ENCODE results near the gene USP38.
"Not testable (repeated sequence)": the region's sequence is repeated elsewhere in the genome, so short reads cannot be mapped to it uniquely, and the experiment has no call there.

Gene USP38

GRCh38 chr4:143253166-143253565 lies 68.4 kb downstream of the USP38 start:
- Histone ChIP-seq H3K27ac (ENCODE audit: insufficient read depth, low read length, poor library complexity, severe bottlenecking) (no peak overlapping the region), H3K4me3 (ENCODE audit: insufficient read depth, low read depth, low read length, poor library complexity, severe bottlenecking) (no peak overlapping the region), H3K27me3 (replicated peaks; ENCODE audit: control insufficient read depth, insufficient read depth, low read length, poor library complexity, severe bottlenecking) (peaks cover 5% of the 10 kb centered on the region), H3K36me3 (ENCODE audit: control insufficient read depth, insufficient read depth, low read length) (no peaks in the 10 kb centered on the region), H3K9me3 (ENCODE audit: control insufficient read depth, low read length) (no peaks in the 10 kb centered on the region), H3K4me1 (ENCODE audit: control insufficient read depth, insufficient read depth, low read length, poor library complexity, severe bottlenecking) (no peaks in the 10 kb centered on the region)
- DNase-seq = no peak

- H3K27me3 ChIP-seq (replicated peaks; ENCODE audit: control insufficient read depth, insufficient read depth, low read length, poor library complexity, severe bottlenecking) = peaks cover 5% of the 10 kb centered on the region
- no peak for DNase-seq
- no peaks in the 10 kb centered on the region for H3K9me3 ChIP-seq (ENCODE audit: control insufficient read depth, low read length)
- H3K36me3 ChIP-seq (ENCODE audit: control insufficient read depth, insufficient read depth, low read length) = no peaks in the 10 kb centered on the region
- no peaks in the 10 kb centered on the region for H3K4me1 ChIP-seq (ENCODE audit: control insufficient read depth, insufficient read depth, low read length, poor library complexity, severe bottlenecking)
- H3K27ac ChIP-seq (ENCODE audit: insufficient read depth, low read length, poor library complexity, severe bottlenecking) = no peak overlapping the region
- no peak overlapping the region for H3K4me3 ChIP-seq (ENCODE audit: insufficient read depth, low read depth, low read length, poor library complexity, severe bottlenecking)
These were observed 69.9 kb downstream of the USP38 start for GRCh38 chr4:143254491-143255226.

GRCh38 chr4:143256456-143256855 lies 71.7 kb downstream of the USP38 start:
- H3K27me3 ChIP-seq (replicated peaks; ENCODE audit: control insufficient read depth, insufficient read depth, low read length, poor library complexity, severe bottlenecking) = peaks cover 3% of the 10 kb centered on the region
- no peaks in the 10 kb centered on the region for H3K4me1 ChIP-seq (ENCODE audit: control insufficient read depth, insufficient read depth, low read length, poor library complexity, severe bottlenecking)
- no peak overlapping the region for H3K27ac ChIP-seq (ENCODE audit: insufficient read depth, low read length, poor library complexity, severe bottlenecking)
- no peaks in the 10 kb centered on the region for H3K36me3 ChIP-seq (ENCODE audit: control insufficient read depth, insufficient read depth, low read length)
- no peak for DNase-seq
- H3K4me3 ChIP-seq (ENCODE audit: insufficient read depth, low read depth, low read length, poor library complexity, severe bottlenecking) = no peak overlapping the region
- no peaks in the 10 kb centered on the region for H3K9me3 ChIP-seq (ENCODE audit: control insufficient read depth, low read length)

GRCh38 chr4:143257356-143257755 lies 72.6 kb downstream of the USP38 start:
- Histone ChIP-seq H3K4me3 (ENCODE audit: insufficient read depth, low read depth, low read length, poor library complexity, severe bottlenecking) (no peak overlapping the region), H3K27ac (ENCODE audit: insufficient read depth, low read length, poor library complexity, severe bottlenecking) (no peak overlapping the region), H3K27me3 (replicated peaks; ENCODE audit: control insufficient read depth, insufficient read depth, low read length, poor library complexity, severe bottlenecking) (no peaks in the 10 kb centered on the region), H3K36me3 (ENCODE audit: control insufficient read depth, insufficient read depth, low read length) (no peaks in the 10 kb centered on the region), H3K4me1 (ENCODE audit: control insufficient read depth, insufficient read depth, low read length, poor library complexity, severe bottlenecking) (no peaks in the 10 kb centered on the region), H3K9me3 (ENCODE audit: control insufficient read depth, low read length) (no peaks in the 10 kb centered on the region)
- DNase-seq = no peak

GRCh38 chr4:143260750-143261149 lies 76.0 kb downstream of the USP38 start:
- DNase-seq = no peak
- Histone ChIP-seq H3K27me3 (replicated peaks; ENCODE audit: control insufficient read depth, insufficient read depth, low read length, poor library complexity, severe bottlenecking) (no peaks in the 10 kb centered on the region), H3K4me1 (ENCODE audit: control insufficient read depth, insufficient read depth, low read length, poor library complexity, severe bottlenecking) (no peaks in the 10 kb centered on the region), H3K9me3 (ENCODE audit: control insufficient read depth, low read length) (no peaks in the 10 kb centered on the region), H3K27ac (ENCODE audit: insufficient read depth, low read length, poor library complexity, severe bottlenecking) (no peak overlapping the region), H3K4me3 (ENCODE audit: insufficient read depth, low read depth, low read length, poor library complexity, severe bottlenecking) (no peak overlapping the region), H3K36me3 (ENCODE audit: control insufficient read depth, insufficient read depth, low read length) (no peaks in the 10 kb centered on the region)

- Histone ChIP-seq H3K27ac (ENCODE audit: insufficient read depth, low read length, poor library complexity, severe bottlenecking) (no peak overlapping the region), H3K4me1 (ENCODE audit: control insufficient read depth, insufficient read depth, low read length, poor library complexity, severe bottlenecking) (no peaks in the 10 kb centered on the region), H3K4me3 (ENCODE audit: insufficient read depth, low read depth, low read length, poor library complexity, severe bottlenecking) (no peak overlapping the region), H3K9me3 (ENCODE audit: control insufficient read depth, low read length) (no peaks in the 10 kb centered on the region), H3K27me3 (replicated peaks; ENCODE audit: control insufficient read depth, insufficient read depth, low read length, poor library complexity, severe bottlenecking) (no peaks in the 10 kb centered on the region), H3K36me3 (ENCODE audit: control insufficient read depth, insufficient read depth, low read length) (no peaks in the 10 kb centered on the region)
- no peak for DNase-seq
These were observed 78.1 kb downstream of the USP38 start for GRCh38 chr4:143262838-143263237.

- H3K27ac ChIP-seq (ENCODE audit: insufficient read depth, low read length, poor library complexity, severe bottlenecking); DNase-seq: not testable (repeated sequence)
These were observed 83.0 kb downstream of the USP38 start for GRCh38 chr4:143267690-143268089.

GRCh38 chr4:143270256-143270838 lies 85.6 kb downstream of the USP38 start:
- Histone ChIP-seq H3K27me3 (replicated peaks; ENCODE audit: control insufficient read depth, insufficient read depth, low read length, poor library complexity, severe bottlenecking) (no peaks in the 10 kb centered on the region), H3K9me3 (ENCODE audit: control insufficient read depth, low read length) (no peaks in the 10 kb centered on the region), H3K4me3 (ENCODE audit: insufficient read depth, low read depth, low read length, poor library complexity, severe bottlenecking) (no peak overlapping the region), H3K27ac (ENCODE audit: insufficient read depth, low read length, poor library complexity, severe bottlenecking) (no peak overlapping the region), H3K36me3 (ENCODE audit: control insufficient read depth, insufficient read depth, low read length) (no peaks in the 10 kb centered on the region), H3K4me1 (ENCODE audit: control insufficient read depth, insufficient read depth, low read length, poor library complexity, severe bottlenecking) (no peaks in the 10 kb centered on the region)
- no peak for DNase-seq

More at GRCh38 chr4:143267690-143268089, 83.0 kb downstream of the USP38 start:
- H3K4me1 ChIP-seq (ENCODE audit: control insufficient read depth, insufficient read depth, low read length, poor library complexity, severe bottlenecking); H3K9me3 ChIP-seq (ENCODE audit: control insufficient read depth, low read length); H3K4me3 ChIP-seq (ENCODE audit: insufficient read depth, low read depth, low read length, poor library complexity, severe bottlenecking); H3K36me3 ChIP-seq (ENCODE audit: control insufficient read depth, insufficient read depth, low read length); H3K27me3 ChIP-seq (replicated peaks; ENCODE audit: control insufficient read depth, insufficient read depth, low read length, poor library complexity, severe bottlenecking): not testable (repeated sequence)

Data from effector memory CD4-positive, alpha-beta T cell (primary cell).